GM18868 (cell line): ENCODE data around the gene SRPK1.
A peak's percentile ranks its signal among the peaks of the same experiment; 100 is the strongest.
"Not testable (repeated sequence)": the region's sequence is repeated elsewhere in the genome, so short reads cannot be mapped to it uniquely, and the experiment has no call there.

Source experiments
- ATAC-seq: cut with Tn5 transposase; IDR thresholded peaks from one replicate; pipeline ENCODE4 v1.9.1; 2021; ENCODE audit warnings: mild to moderate bottlenecking, moderate library complexity; ENCODE audit not compliant: unreplicated experiment

Gene SRPK1

DNA sequence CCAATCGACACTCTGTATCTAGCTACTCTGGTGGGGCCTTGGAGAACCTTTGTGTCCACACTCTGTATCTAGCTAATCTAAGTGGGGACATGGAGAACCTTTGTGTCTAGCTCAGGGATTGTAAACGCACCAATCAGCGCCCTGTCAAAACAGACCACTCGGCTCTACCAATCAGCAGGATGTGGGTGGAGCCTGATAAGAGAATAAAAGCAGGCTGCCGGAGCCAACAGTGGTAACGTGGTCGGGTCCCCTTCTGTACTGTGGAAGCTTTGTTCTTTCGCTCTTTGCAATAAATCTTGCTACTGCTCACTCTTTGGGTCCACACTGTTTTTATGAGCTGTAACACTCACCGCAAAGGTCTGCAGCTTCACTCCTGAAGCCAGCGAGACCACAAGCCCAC is 11.0 kb upstream of the SRPK1 start:
- ATAC-seq: not testable (repeated sequence)

DNA sequence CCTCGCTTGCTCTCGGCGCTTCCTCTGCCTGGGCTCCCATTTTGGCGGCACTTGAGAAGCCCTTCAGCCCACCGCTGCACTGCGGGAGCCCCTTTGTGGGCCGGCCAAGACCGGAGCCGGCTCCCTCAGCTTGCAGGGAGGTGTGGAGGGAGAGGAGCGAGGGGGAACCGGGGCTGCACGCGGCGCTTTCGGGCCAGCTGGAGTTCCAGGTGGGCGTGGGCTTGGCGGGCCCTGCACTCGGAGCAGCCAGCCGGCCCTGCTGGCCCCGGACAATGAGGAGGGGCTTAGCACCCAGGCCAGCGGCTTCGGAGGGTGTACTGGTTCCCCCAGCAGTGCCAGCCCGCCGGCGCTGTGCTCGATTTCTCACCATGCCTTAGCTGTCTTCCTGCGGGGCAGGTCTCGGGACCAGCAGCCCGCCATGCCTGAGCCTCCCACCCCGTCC is 10.2 kb upstream of the SRPK1 start:
- ATAC-seq: no peak

DNA sequence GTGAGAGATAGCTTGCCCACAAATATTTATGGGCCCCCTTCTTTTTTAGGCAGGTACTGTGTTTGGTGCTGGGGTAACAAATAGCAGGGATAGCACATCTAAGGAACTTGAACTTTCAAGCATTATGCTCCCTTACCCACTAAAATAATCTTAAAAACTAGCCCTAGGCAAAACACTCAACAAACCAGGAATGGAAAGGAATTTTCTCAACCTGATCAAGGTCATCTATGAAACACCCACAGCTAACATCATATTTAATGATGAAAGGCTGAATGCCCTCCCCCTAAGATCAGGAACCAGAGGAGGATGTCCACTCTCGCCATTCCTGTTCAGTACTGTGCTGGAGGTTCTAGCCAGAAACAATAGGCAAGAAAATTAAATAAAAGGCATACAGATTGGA is 8.7 kb upstream of the SRPK1 start:
- ATAC-seq: no peak

DNA sequence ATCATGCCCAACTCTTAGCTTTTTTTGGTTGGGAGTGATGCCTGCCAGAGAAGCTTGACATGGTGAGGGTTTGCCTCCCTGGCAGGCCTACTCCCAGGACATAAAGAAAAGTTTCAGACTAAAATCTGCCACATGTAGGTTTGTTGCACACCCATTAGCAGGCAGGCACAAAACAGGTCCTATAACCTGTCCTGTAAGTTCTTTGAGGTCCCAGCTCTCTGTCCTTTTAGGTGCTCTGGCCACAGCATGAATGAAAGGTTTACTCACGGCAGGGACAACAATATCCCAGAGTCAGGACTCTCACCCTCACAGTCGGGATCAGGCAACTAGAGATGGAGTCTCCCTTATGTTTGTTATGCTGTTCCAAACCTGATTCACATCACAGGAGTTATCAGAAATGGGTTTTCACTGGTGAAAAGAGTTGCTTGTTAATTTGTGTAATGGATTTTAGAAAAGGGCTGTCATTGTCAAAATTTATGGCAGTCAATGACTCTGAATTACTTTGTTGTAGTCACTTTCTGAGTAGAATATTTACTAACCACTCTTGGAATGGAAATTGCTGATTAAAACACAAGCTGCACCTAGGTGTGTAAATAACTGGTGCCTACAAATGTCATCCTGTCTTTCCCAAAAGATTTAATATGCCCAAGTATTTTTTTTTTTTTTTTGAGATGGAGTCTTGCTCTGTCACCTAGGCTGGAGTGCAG is 5.8 kb upstream of the SRPK1 start:
- no peak for ATAC-seq

DNA sequence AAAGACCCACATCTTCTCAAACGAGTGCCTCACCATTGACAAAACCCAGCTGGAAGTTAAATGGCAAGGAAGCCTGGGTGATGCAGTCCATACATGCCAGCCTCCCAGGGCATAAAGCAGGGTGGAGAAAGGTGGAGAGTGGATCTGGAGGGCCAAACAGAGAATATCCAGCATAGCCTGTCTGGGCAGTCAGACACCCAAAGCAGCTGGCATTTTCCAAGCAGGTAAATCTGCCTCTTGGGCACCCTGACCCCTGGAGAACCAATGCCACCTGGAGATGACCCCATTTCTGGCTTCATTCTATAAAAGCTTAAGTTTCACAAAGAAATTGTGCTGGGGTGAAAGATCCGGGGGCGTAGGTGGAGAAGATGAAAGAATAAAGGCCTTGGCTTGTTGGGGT is 5.1 kb upstream of the SRPK1 start:
- no peak for ATAC-seq

DNA sequence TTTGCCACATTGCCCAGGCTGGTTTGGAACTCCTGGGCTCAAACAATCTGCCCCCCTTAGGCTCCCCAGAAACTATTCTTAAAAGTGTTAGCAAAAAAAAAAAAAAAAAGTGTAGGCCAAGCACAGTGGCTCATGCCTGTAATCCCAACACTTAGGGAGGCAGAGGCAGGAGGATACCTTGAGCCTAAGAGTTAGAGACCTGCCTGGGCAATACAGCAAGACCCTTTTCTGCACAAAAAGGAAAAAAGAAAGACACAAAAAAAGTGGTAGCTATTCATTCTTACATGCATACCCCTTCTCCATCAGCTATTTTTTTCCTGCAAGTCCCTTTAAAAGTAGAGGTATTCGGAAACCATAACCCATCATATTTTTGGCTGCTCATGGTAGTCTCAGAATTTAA is 3.2 kb upstream of the SRPK1 start:
- no peak for ATAC-seq

DNA sequence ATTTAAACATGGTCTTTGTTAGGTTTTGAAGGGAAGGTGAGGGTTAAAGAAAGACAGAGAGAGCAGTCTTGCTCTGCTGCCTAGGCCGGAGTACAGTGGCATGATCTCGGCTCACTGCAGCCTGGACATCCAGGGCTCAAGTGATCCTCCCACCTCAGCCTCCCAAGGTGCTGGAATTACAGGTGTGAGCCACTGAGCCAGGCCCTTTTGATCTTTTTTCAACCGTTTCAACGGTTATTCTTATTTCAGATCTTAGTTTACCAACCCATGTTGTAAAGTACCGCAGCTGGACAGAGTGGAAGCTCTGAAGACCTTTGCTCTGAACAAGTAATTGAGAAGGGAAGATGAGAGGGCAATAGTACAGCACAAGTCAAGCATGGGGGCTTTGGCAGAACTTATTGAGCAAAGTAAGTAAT is 1.2 kb upstream of the SRPK1 start:
- no peak for ATAC-seq

DNA sequence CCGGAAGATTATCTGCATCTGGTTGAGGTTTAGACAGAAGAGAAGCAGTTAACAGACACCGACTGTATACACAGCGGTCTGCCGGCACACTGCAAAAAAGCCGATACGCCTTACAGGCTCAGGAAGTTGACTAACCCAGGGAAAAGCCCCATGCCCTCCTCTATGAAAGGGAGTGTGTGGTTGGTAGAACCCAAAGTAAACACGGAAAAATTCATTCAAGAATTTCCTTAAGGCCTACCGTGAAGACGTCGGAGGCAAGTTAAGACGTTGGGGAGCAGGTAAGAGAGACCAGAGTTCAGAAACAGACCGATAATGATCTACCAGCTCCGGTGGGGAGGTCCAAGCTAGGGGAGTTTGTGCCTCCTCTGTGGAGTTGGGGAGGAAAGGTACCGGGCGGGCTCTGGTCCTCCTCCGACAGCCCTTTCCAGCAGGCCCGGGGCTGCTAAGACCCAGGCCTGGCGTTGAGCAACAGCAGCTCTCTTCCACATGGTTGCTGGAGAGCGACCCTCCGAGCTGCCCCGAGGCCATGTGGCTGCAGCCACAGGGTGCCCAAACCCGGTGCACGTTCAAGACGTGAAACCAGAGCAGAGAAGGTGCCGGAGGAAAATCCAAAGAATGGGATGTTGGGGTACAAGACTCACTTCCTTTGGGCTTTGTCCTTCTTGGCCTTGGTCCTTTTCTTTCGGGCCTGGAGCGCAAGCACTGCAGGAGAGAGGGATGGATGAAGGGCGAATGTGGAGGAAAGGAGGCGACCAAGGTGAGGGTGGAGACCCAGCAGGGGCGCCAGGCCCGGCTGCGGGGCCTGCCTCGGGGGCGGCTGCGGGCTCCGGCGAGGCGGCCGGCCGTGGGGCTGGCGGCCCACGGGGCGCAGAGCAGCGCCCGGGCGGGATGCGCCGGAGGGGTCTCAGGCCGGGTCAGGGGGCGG is 809 bp downstream of the SRPK1 start:
- ATAC-seq: peak; percentile 44

DNA sequence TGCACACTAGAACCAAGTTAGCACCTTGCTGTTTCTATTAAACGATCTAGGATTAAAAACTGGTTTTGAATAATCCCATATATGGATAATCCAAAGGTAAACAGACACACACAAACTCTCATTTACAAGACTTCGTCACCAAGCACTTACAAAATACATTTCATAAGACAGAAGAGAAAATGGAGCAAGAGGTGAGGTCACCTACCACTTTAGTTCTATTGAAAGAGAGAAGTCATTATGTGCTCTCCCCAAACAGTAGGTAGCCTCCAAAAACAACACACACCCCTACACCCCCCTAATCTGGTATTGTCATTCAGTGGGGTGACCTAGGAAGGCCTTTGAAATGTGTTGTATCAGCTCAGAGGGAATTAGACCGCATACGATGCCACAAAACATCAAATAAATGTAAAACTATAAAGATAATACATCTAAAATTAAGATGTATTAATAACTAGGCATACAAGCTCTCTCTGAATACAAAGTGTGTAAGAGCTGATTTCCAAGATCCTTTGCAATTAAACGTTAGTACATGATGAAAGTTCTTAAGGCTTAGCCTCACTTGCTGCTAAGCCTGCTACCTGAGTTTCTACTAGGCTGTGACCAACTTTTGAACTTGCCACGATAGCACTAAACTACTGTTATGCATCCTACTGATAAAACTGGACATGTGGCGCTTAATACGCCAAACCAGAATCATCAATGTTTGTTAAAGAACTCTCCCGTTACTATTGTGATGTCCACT is 1.6 kb downstream of the SRPK1 start:
- peak; percentile 32 for ATAC-seq

DNA sequence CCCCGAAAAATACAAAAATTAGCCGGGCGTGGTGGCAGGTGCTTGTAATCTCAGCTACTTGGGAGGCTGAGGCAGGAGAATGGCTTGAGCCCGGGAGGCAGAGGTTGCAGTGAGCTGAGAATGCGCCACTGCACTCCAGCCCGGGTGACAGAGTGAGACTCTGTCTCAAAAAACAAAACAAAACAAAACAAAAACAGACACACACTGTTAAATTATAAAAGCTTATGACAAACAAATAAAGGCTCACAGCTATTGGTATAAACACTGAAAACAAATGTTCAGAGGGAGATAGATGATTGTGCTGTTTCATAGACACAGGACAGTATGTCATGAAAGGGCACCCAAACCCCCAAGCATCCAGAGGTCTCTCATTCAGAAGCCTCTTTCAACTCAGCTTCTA is 4.0 kb downstream of the SRPK1 start:
- not testable (repeated sequence) for ATAC-seq

DNA sequence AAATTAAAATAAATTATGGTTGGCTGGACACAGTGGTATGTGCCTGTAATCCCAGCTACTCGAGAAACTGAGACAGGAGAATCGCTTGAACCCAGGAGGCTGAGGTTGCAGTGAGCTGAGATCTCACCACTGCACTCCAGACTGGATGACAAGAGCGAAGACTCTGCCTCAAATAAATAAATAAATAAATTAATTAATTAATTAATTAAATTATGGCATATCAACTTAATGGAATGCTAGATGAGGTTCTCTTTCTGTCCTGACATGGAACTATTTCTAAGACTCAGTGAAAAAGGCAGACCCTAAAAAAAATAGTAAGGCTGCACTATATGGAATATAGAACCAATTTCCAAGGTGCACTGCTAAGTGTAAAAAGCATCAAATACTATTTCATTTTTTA is 4.8 kb downstream of the SRPK1 start:
- ATAC-seq: no peak

DNA sequence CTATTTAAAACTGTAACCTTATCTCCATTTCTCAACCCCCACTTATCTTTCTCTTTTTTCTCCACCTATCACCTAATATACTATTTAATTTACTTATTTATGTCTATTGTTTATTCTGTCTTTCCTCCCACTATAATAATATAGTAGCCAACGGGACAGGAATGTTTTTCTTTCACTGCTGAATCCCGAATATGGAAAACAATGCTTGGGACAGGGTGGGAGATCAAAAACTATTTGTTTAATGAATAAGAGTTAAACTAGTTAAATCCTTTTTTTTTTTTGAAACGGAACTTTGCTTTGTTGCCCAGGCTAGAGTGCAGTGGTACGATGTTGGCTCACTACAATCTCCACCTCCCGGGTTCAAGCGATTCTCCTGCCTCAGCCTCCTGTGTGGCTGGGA is 6.4 kb downstream of the SRPK1 start:
- no peak for ATAC-seq

DNA sequence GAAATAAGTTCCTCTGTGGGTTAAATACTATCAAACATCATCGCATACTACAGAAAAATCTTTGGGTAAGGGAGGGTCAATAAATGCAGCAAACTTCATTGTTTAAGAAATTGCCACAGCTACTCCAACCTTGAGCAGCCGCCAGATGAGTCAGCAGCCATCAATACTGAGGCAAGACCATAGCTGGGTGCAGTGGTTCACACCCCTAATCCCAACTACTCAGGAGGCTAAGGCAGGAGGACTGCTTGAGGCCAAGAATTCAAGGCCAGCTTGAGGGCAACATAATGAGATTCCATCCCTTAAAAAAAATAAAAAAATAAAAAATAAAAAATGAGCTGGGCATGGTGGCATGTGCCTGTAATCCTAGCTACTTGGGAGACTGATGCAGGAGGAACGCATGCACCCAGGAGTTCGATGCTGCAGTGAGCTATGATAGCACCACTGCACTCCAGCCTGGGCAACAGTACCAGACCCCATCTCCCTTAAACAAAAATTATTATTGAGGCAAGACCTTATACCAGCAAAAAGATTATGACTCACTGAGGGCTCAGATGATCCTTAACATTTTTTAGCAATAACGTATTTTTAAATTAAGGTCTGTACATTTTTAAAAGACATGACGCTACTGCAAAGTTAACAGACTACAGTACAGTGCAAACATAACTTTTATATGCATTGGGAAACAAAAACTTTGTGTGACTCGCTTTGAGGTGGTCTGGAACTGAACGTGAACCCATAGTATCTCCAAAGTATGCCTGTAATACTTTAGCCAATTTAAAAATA is 8.8 kb downstream of the SRPK1 start:
- ATAC-seq: no peak

DNA sequence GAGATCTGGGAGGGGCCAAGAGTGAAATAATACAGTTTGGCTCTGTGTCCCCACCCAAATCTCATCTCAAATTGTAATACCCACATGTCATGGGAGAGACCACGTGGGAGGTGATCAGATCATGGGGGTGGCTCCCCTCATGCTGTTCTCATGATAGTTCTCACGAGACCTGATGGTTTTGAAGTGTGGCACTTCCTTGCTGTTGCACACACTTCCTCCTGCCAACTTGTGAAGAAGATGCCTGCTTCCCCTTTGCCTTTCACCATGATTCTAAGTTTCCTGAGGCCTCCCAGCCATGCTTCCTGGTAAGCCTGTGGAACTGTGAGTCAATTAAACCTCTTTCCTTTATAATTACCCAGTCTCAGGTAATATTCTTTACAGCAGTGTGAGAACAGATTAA is 11.3 kb downstream of the SRPK1 start:
- not testable (repeated sequence) for ATAC-seq

DNA sequence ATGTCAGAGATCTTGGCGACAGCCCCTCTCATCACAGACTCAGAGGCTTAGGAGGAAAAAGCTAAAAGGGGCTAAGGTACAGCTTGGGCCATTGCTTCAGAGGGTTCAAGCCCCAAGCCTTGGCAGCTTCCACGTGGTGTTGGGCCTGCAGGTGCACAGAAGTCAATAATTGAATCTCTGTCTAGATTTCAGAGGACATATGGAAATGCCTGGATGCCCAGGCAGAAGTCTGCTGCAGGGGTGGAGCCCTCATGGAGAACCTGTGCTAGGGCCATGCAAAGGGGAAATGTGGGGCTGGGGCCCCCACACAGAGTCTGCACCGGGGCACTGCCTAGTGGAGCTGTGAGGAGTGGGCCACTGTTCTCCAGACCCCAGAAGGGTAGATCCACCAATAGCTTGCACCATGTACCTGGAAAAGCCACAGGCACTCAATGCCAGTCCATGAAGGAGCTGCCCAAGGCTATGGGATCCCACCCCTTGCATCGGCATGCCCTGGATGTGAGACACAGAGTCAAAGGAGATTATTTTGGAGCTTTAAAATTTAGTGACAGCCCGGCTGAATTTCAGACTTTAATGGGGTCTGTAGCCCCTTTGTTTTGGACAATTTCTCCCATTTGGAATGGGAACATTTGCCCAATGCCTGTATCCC is 12.0 kb downstream of the SRPK1 start:
- not testable (repeated sequence) for ATAC-seq

DNA sequence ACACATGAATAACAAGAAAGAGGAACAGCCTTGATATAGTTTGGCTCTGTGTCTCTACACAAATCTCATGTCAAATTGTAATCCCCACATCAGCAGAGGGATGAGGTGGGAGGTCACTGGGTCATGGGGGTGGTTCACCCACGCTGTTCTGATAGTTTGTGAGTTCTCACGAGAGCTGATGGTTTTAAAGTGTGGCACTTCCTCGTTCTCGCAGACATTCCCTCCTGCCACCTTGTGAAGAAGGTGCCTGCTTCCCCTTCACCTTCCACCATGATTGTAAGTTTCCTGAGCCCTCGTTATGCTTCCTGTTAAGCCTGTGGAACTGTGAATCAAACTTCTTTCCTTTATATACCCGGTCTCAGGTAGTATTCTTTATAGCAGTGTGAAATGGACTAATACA is 13.1 kb downstream of the SRPK1 start:
- no peak for ATAC-seq

DNA sequence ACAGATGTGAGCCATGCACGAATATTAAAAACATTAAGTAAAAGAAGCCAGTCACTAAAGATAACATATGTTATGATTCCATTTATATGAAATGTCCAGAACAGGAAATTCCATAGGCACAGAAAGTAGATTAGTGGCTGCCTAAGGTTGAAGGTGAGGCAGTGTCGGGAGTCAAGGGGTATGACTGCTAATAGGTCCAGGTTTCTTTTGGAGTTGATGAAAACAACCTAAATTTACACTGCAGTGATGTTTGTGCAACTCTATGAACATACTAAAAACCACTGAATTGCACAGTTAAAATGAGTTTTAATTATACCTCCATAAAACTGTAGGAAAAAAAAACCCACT is 14.4 kb downstream of the SRPK1 start:
- no peak for ATAC-seq

DNA sequence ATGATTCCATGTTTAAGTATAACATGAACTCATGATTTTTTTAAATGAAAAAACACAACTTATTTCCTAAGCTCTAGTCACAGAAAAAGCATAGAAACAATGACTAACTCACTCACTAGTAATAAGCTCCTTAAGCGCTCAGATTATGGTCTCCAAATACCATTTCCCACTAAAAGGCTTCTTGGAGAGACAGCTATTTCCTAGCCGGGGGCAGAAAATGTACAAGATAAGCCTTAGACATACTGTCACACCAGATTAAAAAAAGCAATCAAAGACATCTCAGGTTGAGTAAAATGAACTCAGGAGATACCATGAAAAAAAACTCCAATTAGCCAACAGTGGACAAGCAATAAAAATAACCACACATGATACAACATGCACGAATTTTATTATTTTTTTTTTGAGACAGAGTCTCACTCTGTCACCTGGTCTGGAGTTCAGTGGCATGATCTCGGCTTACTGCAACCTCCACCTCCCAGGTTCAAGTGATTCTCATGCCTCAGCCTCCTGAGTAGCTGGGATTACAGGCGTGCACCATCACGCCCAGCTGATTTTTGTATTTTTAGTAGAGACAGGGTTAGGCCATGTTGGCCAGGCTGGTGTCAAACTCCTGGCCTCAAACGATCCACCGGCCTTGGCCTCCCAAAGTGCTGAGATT is 14.9 kb downstream of the SRPK1 start:
- no peak for ATAC-seq

DNA sequence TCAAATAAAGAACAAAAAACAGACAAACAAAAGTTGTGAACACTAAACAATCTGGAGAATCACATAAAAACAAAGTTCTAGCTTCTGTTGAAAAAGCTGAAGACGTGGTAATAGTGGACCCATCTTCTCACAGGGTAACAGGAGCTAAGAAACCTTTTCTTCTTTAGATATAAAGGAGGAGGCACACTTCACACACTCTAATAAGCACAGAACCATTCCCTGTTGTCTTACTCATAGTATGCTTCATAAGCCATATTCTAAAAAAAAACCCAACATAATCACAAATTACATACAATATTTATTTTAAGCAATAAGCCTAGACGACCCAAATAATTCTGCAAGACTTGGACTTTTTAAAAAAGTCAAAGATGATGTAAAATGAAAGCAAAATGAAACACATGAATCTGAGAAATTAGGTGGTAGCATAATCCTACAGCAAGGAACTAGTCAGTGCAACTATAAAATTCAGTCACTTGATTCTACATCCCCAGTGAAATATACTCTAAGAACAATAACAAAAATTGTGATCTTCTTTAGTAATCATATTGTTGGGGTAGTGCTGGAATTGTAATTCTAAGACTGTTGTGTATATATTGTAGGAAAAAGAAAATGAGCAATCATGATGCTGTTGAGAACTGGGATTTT is 15.6 kb downstream of the SRPK1 start:
- ATAC-seq: no peak
